GM21737 (cell line): Measurements from ENCODE around the gene ZFP82.

Source experiments
- ATAC-seq: cut with Tn5 transposase; IDR thresholded peaks from one replicate; pipeline ENCODE4 v1.9.1; 2021; ENCODE audit warnings: mild to moderate bottlenecking, moderate library complexity; ENCODE audit not compliant: unreplicated experiment

The ZFP82 gene

DNA sequence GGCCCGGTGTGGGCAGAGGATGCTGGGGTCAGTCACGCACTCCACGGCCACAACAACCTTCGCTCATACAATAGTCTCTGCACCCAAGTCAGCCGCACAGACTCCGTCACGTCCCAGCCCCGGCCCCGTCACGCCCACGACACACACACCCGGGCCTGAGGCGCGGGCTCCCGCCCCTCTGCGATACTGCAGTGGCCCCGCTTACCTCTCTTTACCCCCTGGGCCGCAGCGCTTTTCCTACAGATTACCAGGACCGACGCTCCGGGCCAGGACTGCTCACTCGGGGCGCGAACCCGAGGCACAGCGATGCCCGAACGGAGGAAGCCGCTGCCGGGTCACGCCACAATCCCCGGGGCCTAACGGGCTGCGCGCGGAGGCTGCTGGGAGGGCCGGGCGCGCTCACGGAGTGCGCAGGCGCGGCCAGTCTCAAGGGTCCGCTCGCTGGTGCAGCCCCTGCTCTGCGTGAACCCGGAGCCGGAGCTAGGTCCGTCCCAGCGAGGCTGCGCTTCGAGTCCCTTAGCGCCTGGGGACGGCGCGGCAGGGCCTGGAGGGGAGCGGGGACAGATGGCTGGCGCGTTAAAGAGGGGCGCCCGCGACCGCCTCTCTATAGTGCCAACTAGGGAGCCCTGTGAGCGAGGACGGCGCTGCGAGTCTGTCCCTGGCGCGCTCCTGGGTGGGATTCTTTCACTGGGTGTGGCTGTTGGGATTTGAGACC lies at the start of gene ZFP82:
TSS of gene ZFP82 (minus strand) at position 358 of the 715 bp plus-strand sequence. CDS start 8,855 bp downstream, outside the sequence.
- ATAC-seq: peak; percentile 96

DNA sequence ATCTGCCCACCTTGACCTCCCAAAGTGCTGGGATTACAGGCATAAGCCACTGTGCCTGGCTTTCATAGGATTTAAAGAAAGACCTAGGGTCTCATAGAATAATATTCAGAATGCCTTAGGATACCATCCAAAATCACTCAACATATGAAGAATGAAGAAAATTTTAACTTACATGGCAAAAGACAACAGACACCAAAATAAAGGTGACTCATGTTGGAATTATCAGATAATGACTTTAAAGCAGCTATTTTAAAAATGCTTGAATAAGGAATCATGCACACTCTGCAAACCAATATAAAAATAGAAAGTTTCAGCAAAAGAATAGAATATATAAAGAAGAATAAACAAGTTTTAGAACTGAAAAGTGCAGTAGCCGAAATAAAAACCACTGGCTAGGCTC lies 41.6 kb upstream of the ZFP82 start:
- no peak for ATAC-seq

DNA sequence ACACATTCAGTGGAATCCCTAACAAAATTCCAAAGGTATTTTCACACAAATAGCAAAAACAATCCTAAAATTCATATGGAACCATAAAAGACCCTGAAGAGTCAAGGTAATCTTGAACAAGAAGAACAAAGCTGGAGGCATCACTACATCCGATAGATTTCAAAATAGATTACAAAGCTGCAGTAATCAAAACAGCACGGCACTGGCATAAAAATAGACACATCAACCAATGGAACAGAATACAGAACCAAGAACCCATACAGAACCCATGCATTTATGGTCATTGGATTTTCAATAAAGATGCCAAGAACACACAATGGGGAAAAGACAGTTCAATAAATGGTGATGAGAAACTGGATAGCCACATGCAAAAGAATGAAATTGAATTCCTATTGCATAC lies 38.4 kb upstream of the ZFP82 start:
- no peak for ATAC-seq

DNA sequence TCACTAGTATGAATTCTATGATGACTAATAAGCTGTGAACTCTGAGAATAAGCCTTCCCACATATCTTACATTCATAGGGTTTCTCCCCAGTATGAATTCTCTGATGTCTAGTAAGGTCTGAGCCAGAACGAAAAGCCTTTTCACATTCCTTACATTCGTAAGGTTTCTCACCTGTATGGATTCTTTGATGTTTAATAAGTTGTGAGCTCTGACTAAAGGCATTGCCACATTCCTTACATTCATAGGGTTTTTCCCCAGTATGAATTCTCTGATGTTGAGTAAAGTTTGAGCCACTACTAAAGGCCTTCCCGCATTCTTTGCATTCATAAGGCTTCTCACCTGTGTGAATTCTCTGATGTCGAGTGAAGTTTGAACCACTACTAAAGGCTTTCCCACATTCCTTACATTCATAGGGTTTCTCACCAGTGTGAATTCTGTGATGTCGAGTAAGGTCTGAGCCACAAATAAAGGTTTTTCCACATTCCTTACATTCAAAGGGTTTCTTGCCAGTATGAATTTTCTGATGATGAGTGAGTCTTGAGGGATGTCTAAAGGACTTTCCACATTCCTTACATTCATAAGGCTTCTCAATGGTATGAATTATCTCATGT lies 30.7 kb upstream of the ZFP82 start:
- ATAC-seq: no peak

DNA sequence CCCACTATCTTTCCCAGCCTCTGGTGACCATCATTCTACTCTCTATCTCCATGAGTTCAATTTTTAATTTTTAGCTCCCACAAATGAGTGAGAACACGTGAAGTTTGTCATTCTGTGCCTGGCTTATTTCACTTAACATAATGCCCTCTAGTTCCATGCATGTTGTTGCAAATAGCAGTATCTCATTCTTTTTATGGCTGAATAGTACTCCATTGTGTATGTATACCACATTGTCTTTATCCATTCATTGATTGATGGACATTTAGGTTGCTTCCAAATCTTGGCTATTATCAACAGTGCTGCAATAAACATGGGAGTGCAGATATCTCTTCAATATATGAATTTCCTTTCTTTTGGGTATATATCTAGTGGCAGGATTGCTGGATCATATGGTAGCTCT lies 22.9 kb upstream of the ZFP82 start:
- ATAC-seq: no peak

DNA sequence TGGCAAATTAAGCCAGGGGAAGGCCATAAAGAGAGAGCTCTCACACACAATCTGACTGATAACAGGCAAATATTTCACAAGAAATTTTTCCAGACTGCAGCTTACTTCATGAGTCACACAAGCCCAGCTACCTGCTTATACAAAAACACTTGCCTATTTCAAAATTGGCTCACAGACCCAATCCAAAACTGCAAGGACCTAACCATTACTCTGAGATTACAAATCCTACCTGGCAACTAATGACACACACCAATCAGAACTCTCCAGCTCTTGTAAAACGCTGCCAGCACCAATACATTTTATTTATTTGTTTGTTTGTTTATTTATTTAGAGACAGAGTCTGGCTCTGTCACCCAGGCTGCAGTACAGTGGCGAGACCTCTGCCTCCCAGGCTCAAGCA lies 18.1 kb upstream of the ZFP82 start:
- no peak for ATAC-seq

DNA sequence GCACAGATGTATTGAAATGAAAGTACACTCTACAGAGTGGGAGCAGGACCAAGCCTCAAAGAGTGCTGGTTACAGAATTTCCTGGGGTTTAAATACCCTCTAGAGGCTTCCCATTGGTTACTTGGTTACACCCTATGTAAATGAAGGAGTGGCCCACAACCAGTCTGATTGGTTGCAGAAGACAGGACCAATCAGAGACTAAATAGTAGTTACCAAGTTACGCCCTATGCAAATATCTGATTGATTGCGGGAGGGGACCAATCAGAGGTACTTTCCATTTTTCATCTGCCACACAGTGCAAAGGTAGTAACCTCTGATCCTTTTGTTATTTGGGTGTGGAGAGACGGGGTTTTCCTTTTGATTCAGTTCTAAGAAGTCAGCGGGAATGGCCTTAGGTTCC lies 5.5 kb upstream of the ZFP82 start:
- no peak for ATAC-seq

DNA sequence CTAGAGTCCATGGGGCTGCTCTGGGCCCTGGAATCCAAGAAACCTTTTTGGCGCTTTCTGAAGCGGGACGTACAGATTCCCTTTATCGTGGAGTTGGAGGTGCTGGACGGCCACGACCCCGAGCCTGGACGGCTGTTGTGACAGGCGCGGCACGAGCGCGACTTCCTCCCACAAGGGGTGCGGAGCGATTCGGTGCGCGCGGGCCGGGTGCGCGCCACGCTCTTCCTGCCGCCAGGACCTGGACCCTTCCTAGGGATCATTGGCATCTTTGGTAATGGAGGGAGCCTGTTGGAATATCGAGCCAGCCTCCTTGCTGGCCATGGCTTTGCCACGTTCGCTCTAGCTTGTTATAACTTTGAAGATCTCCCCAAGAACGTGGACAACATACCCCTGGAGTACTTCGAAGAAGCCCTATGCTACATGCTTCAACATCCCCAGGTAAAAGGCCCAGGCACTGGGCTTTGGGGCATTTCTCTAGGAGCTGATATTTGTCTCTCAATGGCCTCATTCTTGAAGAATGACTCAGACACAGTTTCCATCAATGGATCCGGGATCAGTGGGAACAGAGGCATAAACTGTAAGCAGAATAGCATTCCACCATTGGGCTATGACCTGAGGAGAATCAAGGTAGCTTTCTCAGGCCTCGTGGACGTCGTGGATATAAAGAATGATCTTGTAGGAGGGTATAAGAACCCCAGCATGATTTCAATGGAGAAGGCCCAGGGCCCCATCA lies 3.5 kb upstream of the ZFP82 start:
- no peak for ATAC-seq

DNA sequence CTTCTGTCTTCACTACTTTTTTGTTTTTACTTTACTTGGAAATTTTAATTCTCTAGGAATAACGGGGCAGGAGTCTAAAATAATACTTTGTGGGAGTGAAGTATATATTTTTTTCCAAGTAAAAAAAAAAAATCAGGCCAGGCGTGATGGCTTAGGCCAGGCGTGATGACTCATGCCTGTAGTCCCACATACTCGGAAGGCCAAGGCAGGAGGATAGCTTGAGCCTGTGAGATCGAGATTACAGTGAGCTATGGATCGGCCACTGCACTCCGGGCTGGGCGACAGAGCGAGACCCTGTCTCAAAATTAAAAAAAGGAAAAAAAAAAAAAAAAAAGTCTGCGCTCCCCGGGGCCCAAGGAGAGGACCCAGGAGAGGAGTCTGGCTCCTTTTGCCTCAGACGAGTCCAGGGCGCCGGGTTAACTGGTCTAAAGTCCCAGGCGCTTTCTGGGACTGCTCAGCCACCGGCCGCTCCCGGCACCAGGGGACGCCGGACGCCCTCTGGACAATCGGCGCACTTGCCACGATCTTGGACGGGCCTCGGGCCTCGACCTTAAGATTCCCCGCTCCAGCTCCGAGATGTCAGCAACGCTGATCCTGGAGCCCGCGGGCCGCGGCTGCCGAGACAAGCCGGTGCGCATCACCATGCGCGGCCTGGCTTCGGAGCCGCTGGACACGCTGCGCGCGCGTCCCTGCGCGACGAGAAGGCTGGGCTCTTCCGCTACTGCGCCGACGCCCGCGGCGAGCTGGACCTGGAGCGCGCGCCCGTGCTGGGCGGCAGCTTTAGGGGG lies 2.7 kb upstream of the ZFP82 start:
- no peak for ATAC-seq

DNA sequence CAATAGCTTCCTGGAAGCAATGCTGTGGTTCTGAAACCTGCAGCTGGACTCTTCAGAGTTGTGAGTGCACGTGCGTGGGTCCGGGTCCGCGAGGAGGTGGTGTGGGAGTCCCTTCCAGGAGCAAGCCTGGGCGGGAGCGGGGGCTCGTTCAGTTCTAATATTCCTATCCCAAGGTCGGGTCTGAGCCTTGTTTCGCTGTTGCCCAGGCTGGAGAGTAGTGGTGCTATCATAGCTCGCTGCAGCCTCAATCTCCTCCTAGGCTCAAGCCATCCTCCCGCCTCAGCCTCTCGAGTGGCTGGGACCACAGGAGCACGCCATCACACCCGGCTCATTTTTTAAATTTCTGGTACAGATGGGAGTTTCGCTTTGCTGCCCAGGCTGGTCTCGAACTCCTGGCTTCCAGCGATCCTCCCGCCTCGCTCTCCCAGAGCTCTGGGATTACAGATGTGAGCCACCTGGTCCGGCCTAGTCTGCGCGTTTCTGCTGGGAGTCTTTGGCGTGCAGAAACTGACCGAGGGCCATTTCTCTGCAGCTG lies 625 bp downstream of the ZFP82 start:
- no peak for ATAC-seq

DNA sequence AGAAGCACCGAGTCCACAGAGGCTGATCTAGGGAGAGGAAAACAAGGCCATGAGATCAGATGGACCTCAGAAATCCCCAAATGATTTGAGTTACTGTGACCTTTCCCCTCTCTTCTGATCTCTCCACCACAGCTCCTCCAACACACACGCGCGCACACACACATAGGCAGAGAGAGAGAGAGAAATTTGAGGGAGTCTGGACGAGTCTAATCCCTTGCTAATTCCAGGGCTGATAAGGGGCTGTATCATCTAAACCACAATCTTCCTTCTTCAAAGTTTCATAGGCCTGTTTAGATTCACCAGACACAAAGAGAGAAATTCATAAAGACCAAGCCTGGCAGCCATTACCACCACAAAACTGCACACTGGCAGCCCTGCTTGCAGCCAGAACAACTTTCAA lies 8.6 kb downstream of the ZFP82 start:
- ATAC-seq: no peak

DNA sequence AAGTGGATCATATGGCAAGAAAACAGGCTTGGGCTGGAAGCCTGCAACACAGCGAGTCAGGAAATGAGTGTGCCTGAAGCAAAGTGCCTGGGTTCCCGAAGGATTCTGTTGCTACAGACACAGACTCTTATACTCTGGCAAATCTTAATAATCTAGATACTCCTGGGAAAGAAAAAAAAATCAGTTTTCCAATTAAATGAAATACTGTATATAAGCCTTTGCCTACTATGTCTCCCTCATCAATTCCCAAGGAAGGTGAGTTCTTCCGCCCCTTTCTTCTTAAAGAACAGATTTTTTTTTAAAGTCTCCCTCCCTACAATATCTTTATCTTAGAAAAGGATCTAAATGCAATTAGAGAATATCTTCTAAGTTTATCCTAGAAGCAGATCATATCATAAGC lies 10.3 kb downstream of the ZFP82 start:
- no peak for ATAC-seq

DNA sequence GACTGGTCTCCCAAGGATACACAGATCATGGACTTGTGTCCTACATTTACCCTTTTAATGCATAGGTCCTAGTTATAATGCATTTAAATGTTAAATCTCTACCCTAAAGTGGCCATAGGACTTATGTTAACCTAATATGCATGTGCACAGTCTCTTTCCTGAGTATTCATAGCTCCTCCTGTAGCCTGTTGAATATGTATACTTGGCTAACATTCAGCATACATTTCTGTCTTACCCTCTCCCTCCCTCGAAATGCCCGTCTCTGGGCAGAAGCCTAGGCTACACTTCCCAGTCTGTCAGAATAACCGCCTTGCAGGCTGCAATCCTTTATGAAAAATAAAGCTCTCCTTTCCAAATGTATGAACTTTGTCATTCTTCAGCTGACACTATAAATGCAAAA lies 13.9 kb downstream of the ZFP82 start:
- no peak for ATAC-seq

DNA sequence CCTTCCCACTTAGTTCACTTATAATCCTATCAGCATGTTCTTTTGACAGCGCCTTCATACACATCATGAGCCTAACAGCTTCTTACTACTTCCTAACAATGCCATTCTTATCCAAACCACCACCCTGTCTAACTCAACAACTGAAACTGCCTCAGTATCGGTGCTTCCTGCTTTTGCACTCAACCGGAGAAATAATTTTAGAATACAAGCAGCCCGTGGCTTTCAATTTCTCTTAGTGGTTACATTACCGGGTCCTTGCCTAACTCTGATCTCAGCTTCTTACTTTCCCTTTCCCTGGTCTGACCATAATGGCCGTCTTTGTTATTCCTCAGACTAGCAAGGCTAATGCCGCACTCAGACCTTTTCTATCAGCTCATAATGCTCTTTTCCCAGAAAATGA lies 17.0 kb downstream of the ZFP82 start:
- no peak for ATAC-seq

DNA sequence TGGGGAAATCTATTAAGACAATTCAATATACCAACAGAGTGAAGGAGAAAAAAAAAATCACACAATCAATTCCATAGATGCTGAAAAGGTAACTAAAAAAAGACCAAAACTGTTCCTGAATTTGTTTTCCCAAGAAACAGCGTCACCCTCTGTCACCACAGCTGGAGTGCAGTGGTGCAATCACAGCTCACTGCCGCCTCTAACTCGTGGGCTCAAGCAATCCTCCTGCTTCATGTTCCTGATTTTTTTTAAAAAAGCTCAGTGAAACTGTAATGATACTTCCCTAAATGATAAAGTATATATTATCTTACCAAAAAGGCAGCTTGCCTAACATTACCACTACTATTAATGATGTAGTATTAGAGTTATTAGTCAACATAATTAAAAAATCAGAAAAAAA lies 19.9 kb downstream of the ZFP82 start:
- no peak for ATAC-seq

DNA sequence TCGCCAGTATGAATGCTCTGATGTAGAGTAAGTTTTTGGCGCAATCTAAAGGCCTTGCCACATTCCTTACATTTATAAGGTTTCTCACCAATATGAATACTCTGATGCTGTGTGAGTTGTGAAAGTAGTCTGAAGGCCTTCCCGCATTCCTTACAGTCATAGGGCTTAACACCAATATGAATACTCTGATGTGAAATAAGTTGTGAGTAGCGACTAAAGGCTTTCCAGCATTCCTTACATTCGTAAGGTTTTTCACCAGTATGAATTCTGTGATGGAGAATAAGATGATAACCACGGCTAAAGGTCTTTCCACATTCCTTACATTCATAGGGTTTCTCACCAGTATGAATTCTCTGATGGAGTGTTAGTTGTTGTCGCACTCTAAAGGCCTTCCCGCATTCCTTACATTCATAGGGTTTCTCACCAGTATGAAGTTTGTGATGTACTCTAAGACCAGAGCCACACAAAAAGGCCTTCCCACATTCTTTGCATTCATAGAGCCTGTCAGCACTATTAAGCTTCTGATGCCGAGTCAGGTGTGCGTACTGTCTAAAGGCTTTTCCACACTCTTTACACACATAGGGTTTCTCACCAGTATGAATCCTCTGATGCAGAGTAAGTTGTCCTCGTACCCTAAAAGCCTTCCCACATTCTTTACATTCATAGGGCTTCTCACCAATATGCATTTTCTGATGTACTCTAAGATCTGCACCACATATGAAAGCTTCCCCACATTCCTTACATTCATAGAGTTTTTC lies 25.3 kb downstream of the ZFP82 start:
- ATAC-seq: no peak

DNA sequence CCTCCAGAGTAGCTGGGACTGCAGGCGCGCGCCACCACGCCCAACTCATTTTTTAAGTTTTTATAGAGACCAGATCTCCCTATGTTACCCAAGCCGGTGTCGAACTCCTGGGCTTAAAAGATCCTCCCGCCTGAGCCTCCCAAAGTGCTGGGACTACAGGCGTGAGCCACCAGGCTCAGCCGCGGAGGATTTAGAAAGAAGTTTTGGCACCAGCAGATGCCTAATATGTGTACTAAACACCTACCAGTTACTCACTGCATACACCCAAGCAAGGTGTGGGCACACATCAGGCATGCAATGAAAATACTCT lies 39.0 kb downstream of the ZFP82 start:
- no peak for ATAC-seq

DNA sequence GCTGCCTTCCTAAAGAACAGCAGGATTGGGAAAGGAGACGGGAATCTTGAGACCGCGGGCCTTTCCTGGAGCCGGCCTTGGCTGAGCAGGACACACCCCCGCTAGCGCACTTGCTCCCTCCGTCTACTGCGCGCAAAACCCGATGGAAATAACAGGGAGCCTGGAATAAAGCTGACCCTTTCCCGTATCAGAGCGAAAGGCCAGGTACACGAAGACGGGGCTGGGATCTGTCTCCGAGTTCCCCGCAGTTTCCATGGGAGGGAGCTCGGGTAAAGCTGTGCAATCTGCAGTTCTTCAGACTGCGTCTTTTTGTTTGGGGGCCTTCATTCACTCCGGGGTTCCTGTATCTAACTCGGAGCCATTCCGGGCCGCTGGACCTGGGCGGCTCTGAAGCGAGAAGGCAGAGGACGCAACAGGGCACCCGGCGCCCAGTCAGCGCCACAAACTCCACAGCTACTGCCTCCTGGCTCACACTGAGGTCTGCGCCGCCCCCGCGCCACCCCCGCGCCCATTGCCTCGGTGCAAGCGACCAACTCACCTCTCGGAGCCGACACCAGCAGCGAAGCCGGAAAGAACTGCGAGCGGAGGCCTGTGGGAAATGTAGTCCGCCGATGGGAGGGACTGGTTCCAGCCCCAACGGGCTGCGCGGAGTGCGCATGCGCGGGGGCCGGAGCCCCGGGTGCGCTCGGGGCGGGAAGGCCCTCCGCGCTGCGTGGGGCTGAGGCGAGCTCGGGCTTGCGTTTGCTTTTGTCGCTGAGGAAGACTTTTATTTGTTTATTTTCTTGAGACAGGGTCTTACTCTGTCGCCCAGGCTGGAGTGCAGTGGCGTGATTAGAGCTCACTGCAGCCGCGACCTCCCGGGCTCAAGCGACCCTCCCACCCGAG lies 39.6 kb downstream of the ZFP82 start, which contains the start of gene ZFP14:
TSS of gene ZFP14 (minus strand) at position 577 of the 885 bp plus-strand sequence. CDS start 11,309 bp downstream, outside the sequence.
- ATAC-seq: peak; percentile 95

DNA sequence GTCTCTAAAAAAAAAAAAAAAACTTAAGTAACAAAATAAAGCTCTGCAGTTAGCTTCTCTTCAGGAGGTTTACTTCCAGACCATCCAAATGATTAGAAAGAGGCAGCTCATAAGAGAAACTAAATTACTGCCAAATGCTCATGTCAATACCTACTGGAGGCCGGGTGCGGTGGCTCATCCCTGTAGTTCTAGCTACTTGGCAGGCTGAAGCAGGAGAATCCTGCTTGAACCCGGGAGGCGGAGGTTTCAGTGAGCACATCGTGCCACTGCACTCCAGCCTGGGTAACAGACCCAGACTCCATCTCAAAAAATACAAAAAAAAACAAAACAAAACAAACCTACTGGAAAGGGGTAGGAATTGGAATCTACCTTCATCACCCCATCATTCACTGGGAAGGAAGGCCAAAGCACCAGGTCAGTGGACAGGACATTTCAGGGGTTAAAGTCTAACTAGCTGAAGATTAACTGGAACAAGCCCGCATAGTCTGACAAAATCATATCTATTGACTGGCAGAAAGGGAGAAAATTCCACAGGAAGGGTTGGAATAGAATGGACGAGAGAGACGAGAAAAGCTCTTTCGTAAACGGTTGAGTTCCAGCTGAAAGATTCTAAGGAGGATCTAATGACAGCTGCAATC lies 40.8 kb downstream of the ZFP82 start:
- ATAC-seq: no peak
